C1 segment of cervical spinal cord (tissue), 14 donors: ENCODE measurements around the gene COL6A5.
"Not testable (repeated sequence)": the region's sequence is repeated elsewhere in the genome, so short reads cannot be mapped to it uniquely, and the experiment has no call there.

Source experiments
- DNase-seq, 14 donors: peaks; one replicate each; lab custom pipeline; 2025; lab: John Stamatoyannopoulos, UW

Gene COL6A5

DNA sequence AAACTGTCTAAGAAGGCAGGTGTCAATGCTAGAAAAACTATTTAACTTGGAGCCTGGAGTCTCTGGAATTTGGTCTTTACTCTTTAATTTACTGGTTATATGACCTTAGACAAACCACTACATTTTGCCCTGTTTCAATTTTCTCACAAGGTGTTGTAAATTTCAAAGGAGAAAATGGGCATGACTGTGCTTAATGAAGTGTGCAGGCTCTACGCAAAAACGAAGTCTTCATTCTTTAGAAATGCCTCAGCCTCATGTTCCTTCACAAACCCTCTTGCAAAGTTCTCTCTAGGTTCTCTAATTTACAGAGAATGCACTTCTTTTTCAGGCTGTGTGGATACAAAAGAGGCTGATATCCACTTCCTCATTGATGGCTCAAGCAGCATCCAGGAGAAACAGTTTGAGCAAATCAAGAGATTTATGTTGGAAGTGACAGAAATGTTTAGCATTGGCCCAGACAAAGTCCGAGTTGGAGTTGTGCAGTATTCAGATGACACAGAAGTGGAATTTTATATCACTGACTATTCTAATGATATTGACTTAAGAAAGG lies 39.1 kb downstream of the COL6A5 start:
- no peak for DNase-seq

DNA sequence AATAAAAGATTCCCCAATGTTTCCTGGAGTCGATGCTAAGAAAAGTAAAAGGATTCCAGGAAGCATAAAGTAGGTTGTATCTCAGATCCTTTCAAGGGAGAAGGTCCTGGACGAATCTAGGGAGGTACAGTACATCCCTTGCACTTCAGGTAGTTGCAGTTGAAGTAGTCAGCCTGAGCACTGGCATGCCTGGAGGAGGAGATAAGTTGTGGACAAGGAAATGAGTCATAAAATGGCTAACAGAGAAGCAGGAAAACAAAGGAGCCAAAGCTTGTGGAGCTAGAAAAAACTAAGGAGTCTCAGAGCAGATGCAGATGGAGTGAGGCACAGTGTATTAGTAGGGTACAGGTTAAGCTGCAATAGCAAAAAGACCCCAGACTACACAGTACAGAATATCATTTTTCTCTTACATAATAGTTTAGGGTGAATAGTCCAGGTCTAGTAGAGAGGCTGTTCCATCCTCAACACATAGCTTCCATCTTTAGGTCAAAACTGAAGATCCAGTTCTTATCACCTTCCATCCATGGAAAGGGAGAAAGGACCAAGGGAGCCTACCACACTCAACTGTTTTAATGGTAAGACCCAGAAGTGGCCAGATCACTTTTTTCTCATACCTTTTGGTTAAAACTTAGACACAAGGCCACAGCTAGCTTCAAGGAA lies 41.3 kb downstream of the COL6A5 start:
- no peak for DNase-seq

DNA sequence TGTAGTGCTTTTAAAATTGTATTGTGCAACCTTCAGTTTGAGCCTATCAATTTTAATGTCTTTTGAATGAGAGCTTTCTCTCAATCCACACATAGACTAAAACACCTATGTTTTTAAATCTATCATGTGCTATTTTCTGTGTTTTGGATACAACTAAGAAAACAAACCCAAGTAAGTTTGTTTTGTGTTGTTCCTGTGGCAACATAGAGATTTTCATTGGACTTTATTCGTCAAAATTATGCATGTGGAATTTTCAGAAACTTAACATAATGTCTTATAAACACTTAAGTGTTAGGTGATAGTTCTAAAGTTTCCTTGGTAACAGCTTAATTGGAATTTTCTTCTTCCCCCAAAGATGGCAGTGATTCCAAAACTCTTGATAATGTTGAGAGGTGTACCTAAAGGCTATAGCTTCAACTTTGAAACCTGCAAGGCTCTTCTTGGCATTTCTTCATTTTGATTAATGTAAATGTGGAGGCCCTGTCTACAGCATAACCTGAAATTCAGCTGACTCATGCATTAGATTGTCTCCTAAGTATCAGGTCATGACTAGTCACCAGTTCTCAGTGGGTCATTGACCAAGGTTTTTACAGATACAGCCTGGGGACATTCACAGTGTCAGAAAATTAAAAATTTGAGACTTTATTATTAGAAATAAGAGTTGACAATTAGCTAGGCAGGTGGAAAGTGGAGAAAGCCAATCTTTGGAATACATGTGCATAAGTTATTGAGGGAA lies 44.4 kb downstream of the COL6A5 start:
- DNase-seq, result no peak

DNA sequence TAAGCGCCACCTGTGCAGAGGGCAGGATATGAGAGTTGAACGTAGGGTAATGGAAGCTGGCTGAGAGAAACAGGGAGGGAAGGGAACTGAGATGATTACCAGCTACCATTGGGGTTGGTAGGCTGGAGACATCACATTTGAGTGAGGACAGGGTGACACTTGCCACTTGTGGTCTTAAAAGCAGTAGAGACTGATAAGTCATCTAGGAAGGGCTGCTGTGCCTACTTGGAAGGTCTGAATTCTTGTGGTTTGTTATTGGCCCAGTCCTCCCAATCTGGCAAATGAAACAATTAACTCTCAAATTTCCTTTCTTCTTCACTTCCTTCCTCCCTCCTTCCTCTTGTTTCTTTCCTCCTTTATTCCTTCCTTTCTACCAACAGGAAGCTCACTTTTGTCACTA lies 46.8 kb downstream of the COL6A5 start:
- DNase-seq, result no peak

DNA sequence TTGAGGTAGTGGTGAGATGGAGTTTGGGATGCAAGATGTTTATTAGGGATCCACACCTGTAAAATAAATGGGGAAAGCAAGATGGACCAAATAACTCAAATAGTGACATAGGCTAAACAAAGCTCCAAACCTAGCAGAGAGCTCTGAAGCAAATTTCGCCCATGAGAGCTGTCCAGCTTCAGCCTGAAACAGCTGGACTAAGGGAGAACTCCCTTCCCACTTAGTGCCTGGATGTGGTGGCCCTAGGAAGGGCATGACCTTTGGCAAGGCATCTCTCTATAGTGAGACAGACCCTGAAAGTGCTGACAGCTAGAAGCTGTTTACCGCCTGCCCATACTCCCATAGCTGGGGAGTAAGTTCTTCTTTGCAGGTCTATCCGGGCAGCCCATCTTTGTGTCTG lies 48.1 kb downstream of the COL6A5 start:
- no peak for DNase-seq

DNA sequence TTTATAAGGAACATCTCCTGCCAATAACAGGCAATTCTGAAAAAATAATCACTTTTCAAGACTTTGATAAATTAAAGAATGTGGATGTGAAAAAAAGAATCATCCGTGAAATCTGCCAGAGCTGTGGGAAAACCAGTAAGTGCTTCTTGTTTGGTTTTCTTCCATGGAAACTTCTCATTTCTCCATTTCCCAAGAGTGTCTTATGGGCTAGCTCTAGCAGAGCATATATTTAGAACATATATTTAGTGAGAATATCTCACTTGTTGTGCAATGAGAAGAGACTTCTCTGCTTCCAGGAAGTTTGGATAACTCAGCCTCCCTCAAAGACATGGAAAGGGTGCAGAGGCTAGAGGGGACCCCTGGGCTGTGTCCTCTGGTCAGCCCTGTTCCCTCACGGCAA lies 49.9 kb downstream of the COL6A5 start:
- no peak for DNase-seq

DNA sequence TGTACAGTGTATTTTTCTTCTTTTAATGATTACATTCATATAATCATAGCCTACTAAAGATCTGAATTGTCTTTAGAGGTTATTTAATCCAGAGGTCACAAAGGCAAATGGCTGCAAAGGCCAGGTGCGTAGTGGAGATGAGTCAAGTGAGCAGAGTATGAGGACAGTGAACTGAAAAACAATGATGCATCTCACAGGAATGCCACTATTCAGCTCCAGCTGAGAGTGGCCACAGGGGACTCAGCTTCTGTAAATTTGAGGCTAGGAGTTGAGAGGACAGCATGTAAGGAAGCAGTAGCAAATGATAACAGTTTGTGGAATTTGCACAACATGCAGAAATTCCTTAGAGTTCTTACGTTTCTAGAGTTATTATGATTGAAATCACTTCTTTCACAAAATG lies 50.4 kb downstream of the COL6A5 start:
- no peak for DNase-seq

DNA sequence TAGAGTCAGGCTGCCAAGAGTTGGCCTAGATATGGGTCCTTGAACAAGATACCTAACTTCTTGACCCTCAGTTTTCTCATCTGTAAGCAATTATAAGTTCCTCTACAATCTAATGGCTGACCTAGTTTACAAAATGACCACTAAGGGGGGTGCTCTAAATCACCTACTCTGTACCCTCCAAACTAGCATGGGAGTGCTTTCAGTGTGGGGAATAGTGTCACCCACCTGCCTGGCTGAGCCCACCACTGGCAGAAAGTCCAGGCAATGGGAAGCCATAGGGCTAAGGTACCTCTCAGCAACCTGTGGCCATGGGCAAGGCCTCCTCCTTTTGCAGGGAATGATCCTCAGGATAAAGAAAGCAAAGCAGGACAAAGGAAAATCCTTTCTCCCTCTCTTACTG lies 58.9 kb downstream of the COL6A5 start:
- DNase-seq, result no peak

DNA sequence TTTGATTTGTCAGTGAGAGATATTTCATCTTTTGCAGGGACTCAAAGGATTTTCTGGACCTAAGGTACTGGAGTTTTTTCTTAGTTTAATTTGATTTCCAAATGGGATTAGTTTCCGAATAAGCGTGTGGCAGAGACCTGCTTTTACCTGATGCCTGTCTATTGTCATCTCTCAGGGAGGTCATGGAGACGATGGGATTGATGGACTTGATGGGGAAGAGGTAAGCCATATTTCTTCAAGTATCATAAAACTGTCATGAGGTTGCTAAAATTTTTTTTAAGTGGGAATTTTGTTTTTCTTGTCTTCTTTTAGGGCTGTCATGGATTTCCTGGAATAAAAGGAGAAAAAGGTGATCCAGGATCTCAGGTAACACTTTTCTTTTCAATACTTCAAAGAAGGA lies 60.5 kb downstream of the COL6A5 start:
- DNase-seq, result no peak

DNA sequence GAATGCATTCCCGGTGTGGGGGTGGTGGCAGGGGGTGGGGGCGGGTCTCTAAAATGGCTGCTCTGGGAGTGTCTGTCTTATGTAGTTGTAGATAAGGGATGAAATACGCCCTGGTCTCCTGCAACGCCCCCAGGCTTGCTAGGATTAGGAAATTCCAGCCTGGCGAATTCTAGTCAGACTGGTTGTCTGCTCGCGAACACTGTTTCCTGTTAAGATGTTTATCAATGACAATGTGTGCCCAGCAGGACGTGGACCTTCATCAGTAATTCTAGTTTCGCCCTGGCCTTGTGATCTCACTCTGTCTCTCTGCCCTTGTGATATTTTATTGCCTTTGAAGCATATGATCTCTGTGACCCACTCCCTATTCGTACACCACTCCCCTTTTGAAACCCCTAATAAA lies 62.8 kb downstream of the COL6A5 start:
- DNase-seq, result not testable (repeated sequence)

DNA sequence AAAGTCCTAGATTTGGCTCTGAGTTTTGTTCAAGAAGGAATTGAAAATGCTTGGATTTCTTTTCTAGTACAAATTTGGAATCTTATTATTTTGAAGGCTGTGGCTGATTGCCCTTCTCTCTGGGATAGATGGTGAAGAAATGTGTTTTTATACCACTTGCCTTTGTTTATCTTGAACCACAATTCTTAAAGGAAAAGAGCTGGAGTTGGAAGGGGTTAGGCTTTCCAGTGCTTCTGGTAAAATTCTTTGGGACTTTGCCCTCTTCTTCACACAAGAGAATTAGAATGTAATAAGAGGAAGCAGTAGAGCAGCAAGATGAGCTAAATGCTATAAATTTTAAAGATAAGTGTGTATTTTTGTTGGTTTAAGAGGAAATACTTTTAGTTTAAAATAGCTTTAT lies 65.8 kb downstream of the COL6A5 start:
- no peak for DNase-seq

DNA sequence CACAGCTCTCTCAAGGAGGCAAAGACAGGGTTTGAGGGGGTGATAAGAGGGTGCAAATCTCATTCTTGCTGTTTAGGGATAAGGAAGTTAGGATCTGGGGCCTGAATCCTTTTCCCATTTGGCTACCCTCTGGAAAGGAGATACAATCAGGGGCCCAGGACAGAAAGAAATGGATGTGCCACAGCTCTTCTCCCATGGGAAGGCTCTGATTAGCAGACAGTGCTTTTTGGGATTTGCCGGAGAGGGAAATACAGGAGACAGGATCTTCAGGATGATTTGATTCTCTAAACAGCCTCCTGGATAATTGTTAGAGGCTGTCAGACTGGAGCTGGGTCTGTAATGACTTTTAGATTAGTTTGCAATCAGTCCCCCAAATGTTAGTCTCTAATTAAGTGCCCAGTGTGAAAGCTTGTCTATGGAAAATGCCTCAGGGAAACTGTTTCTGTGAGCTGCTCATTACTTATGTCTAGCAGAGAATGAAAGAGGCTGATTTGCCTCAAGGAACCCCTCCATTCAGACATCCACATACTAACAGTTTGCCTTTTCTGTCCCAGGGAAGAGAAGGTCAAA lies 67.6 kb downstream of the COL6A5 start:
- DNase-seq, result no peak

DNA sequence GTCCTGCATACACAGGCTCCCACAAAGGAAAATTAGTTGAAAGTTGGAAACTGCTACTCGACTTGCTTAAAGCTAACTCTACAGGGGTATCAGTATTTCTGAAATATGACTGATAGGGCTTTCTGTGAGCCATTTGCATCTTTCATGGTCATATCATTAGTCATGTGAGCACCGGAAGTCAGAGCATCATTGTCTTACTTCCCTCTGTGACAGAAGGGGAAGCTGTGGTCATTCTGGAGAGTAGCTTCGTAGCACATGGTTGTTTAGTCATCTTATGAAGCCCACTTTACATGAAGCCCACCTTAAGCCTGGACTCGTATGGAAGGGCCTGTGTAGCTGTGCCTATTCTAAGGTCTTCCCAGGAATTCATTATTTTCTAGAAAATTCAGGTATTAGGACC lies 69.0 kb downstream of the COL6A5 start:
- DNase-seq, result no peak

DNA sequence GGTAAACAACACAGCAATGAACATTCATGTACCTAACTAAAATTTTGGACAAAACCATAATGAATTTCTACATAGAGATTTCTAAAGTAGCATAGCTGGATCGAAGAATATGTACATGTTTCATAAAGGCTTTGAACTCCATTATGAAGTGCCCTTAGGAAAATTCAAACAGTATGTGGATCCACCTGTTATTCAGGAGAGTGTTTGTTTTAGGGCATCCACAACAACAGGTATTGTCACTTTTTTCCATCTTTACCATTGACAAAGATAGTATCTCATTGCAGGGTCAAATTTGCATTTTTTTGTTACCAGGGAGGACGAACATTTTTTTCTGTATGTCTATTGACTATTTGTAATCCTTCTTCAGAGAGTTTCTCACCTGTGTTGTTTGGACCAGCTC lies 75.0 kb downstream of the COL6A5 start:
- no peak for DNase-seq

DNA sequence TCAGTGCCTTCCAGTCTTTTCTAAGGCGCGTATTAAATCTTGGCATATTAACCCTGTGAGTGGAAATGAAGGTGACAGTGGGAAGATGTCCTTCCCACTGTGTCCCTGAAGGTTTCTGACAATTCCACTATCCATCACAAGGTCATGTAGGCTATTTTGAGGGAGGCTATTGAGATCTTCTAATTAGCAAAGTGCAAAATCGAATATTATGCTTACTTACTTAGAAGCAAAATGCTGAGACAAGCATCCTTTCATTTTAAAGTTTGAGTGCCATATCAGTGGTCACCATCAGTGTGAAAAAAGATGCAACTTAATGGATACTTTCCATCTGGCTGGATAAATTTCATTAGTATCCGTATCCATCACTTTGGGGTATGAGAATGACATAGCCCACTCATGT lies 77.6 kb downstream of the COL6A5 start:
- no peak for DNase-seq

DNA sequence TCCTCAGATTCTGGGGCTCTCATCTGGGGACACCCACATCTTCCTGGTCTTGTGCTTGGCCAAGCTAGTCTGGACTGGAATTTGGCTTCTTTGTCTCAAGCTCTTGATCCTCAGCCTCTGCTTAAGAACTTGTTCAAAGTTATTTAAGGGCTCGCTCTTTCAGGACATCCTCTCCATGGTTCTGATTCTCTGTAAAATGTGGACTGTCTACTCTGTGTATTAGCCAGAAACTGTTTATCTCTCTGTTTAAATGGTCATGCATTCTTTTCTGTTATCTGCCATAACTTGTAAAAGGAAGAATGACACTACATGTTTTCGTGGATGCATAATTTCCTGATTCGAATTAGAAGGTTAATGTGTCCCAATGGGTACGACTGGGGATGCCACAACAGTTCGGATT lies 79.4 kb downstream of the COL6A5 start:
- DNase-seq, result no peak

DNA sequence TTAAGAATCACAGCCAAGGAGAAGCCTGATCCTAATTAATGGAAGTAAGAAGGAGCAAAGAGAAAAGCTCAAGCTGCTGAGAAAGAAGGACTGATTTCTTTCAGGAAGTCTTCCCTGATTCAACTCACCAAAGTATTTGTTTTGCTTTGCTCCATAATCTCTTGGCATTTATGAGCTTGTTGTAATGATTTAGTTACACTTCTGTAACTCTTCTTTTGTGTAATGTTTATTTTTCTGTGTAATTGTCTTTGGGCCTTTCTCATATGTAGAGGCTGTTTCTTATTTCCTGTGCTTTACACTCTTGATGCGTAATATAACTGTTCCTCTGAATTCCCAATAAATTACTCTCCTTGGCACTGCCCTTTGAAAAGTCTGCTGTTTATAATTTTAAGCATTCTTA lies 80.0 kb downstream of the COL6A5 start:
- DNase-seq, result no peak

DNA sequence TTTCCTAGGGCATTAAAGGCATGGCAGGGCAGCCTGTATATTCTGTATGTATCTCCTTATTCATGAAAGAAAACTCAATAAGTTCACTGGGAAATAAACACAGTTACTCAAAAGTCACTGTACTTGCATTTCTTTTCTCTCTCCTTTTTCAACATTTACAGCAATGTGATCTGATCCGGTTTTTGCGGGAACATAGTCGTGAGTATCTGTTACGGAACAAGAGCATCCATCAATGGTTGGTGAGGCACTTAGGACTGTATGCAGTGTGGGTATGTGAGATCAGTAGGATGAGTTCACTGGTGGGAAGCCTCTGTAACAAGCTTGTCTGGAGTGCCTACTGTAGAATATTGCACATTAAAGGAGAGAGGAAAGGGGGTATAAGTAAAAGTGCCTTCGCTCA lies 80.7 kb downstream of the COL6A5 start:
- DNase-seq, result no peak

DNA sequence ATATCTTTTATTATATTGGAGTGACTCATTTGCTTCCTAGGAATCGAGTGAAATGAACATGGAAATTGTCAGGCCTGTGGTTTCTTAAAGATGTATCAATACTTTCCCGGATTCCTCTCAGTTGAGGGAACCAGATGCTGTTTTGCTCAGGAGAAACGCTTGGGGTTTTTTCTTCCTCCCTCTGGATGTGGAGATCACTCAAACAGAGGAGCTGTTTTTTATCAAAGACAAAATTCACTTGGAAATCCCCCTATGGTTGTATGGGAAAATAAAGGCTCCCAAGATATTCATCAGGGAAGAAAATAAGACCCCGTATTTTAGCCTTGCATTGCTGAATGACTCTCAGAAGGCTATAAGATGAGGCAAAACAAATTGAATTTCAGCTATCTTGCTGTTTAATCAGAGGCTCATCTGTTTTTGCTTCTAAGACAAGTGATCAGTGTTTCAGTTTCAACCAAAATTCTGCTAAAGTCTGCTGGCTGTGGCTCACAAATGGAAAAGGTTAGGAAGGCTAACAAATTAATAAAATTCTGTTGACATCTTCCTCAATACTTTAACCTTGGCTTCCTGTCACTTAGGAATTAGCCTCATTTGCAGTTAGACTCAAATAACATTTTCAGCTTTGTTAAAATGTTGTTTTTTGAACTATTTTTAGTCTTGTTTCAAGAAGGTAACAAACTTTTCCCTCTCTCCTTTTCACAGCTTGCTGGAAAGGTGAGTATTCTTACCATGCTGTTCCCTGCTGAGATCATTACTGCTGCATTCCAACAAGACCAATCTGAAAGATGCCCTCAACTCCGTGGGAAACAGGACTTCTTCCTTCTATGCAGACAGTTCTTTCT lies 83.6 kb downstream of the COL6A5 start:
- no peak for DNase-seq

DNA sequence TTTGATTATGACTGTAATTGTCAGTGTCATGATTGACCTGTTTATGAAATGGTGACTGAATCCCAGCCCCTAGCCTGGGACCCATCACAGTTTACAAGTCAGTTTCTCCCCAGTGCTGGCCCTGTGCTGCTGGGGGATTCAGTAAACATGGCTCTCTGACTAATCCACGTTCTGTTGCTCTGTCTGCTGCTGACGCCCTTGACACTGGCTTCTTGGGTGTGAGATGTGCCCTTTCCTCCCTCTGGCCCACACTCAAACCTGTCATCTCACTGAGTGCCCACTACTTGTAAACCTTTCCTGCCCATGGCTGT lies 84.2 kb downstream of the COL6A5 start:
- DNase-seq, result no peak

DNA sequence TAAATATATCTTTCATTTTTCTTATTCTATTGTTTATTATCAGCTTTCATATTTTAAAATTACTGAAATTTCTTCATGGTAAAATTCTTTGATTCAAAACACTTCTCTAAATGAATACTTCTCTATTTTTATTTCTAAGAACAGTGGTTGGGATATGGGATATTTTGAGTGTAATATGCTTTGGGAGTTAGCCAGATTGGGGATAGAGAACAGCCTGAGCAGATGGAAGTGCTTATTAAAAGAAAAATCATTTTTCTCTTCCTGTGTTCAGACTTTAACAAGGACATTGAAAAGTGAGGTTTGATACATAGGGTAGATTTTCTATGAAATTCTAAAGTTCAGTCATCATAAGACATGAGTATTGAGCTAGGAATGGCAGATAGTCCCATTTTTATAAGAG lies 84.8 kb downstream of the COL6A5 start:
- no peak for DNase-seq

DNA sequence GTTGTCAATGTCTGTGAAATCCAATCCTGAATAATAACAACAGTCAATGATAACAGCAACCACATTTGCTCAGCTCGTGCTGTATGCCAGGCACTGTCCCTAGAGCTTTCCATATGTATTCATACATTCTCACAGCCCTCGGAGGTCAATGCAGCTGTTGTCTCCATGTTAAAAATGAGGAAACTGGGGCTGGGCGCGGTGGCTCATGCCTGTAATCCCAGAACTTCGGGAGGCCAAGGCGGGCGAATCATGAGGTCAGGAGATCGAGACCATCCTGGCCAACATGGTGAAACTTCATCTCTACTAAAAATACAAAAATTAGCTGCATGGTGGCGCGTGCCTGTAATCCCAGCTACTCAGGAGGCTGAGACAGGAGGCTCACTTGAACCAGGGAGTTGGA lies 86.6 kb downstream of the COL6A5 start:
- DNase-seq, result not testable (repeated sequence)
